Activated CD8-positive, alpha-beta memory T cell treated with anti-CD3 and anti-CD28 coated beads, Interleukin-2, amount 50 U/mL, for 4 hours (primary cell): Measurements from ENCODE around the gene FBXL20.

Experiments
- DNase-seq: peaks from one replicate; pipeline ENCODE4 v3.0.0-alpha.2; 2020

The FBXL20 gene

GRCh38 chr17:39244600-39245570 is 156.5 kb downstream of the FBXL20 start:
- peak; percentile 92 for DNase-seq

GRCh38 chr17:39244016-39244599 is 157.3 kb downstream of the FBXL20 start:
- peak; percentile 13 for DNase-seq

GRCh38 chr17:39243155-39243554 is 158.3 kb downstream of the FBXL20 start:
- peak; percentile 1 for DNase-seq

- DNase-seq, result no peak
Measured at GRCh38 chr17:39240631-39241030, 160.8 kb downstream of the FBXL20 start.

- peak; percentile 67 for DNase-seq
Measured at GRCh38 chr17:39239640-39240314, 161.6 kb downstream of the FBXL20 start.

GRCh38 chr17:39238311-39238972 is 163.0 kb downstream of the FBXL20 start:
- peak; percentile 77 for DNase-seq

GRCh38 chr17:39237586-39237985 is 163.8 kb downstream of the FBXL20 start:
- no peak for DNase-seq

GRCh38 chr17:39236981-39237441 is 164.4 kb downstream of the FBXL20 start:
- DNase-seq, result no peak

- DNase-seq, result no peak
Measured at GRCh38 chr17:39236450-39236927, 164.9 kb downstream of the FBXL20 start.

- peak; percentile 34 for DNase-seq
Measured at GRCh38 chr17:39235555-39236449, 165.6 kb downstream of the FBXL20 start.

- DNase-seq, result peak; percentile 68
Measured at GRCh38 chr17:39231591-39232551, 169.6 kb downstream of the FBXL20 start.

- no peak for DNase-seq
Measured at GRCh38 chr17:39231091-39231561, 170.3 kb downstream of the FBXL20 start.

GRCh38 chr17:39230361-39230760 is 171.1 kb downstream of the FBXL20 start:
- DNase-seq, result no peak

GRCh38 chr17:39229274-39229913 is 172.0 kb downstream of the FBXL20 start:
- no peak for DNase-seq

- no peak for DNase-seq
Measured at GRCh38 chr17:39227364-39227919, 174.0 kb downstream of the FBXL20 start.

- DNase-seq, result peak; percentile 75
Measured at GRCh38 chr17:39225959-39226683, 175.3 kb downstream of the FBXL20 start.

- DNase-seq, result no peak
Measured at GRCh38 chr17:39225308-39225958, 176.0 kb downstream of the FBXL20 start, which contains the start of gene STAC2. TSS of gene STAC2 (minus strand) at chr17:39225945. CDS start at chr17:39225502, 443 bp downstream.

GRCh38 chr17:39224778-39225307 is 176.6 kb downstream of the FBXL20 start:
- no peak for DNase-seq
